GM19240 (cell line): ENCODE results near the gene KRTAP7-1.

ENCODE experiments used
- DNase-seq: peaks from one replicate; pipeline ENCODE4 v3.0.0; 2011; ENCODE audit warnings: low spot score; ENCODE audit not compliant: insufficient read length

Gene KRTAP7-1, protein sequence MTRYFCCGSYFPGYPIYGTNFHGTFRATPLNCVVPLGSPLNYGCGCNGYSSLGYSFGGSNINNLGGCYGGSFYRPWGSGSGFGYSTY

DNA sequence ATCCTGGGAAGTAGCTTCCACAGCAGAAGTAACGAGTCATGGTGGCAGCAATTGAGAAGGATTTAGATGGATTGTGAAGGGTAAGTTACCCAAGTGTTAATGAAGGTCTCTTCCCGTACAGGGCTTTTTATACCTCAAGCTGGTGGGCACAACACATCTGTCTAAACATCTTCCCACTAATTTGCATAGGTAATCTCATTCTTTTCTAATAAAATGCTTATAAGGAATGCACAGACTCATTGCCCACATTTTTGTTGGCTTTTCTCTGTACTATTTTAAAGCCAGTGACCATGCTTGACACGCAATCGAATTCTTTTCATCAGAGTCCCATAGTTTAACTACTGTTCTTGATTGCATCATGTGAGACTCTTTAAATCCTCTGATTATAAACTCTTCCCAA, at the start of gene KRTAP7-1:
KRTAP7-1 (minus strand) TSS at position 101 of the 400 bp plus-strand sequence; CDS start at position 40, 61 bp downstream.
- no peak for DNase-seq

DNA sequence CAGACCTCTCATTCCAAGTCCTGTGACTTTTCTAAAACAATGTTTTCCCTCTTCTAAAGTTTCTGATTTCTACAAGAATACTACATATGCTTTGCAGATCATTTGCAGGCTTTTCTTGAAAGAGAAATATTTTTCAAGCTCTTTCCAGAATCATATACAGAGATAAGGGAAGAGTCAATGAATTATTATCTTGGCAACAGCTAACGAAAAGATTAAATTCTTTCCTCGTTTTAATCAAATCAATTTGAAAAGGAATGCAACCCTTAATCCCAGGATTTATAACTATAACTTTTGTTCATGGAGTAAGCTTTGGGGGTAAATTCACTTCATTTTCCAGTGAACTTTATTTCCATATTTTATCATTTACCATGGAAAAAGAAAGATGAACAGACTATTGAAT, 45.0 kb upstream of the KRTAP7-1 start:
- no peak for DNase-seq

DNA sequence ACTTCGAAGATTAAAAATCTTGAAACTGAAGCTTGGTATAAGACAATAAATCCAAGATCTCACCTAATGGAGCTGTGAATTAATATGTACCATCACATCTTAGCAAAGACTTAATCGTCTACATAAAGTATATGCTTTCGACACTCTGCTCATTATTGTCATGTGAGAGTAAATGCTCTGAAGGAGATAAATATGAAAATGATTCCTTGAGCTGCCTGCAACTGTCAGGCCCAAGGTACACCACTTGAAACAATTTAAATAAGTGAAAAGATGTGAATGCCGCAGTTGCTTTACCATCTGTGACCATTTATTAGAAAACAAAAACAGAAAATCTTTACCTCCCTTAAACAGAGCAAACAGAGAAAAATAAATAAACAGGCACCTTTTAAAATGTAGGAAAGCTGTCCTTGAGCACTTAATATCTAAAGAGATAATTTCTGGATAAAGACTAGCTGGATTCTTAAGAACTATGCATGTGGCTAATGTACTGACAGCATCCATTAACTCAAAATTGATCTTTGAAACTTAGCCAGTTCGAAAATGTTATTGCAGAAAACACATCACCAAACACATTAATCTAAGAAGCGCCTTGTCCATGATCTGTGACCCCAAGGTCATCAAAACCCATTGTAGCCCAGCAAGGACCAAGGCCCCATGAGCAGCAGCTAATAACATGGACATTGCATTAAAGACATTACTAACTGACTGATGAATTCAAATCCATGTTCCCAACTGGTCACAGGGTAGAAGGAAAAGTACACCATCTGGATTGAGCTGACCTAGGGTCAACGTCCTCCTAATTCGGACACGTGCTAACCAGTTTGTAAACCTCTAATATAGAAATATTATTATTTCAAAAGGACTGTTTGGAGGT, 18.3 kb upstream of the KRTAP7-1 start:
- DNase-seq: no peak

DNA sequence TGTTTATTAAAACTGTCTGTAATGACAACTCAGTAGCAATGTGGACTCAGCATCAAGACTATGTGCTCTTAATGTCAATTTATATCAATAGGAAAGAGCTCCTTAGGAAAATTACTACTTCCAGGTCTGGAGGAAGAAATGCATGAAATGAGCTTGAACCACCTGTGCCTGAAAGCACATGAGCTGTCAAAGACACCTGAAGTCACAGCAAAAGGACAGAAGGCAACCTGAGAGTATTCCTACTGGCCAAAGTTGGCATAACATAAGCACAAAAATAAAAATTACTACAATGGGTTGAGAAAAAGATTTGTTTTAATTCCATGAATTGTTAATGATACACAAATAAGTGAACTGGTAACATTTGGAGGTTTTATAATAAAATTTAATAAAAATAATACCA, 13.4 kb upstream of the KRTAP7-1 start:
- DNase-seq: no peak

DNA sequence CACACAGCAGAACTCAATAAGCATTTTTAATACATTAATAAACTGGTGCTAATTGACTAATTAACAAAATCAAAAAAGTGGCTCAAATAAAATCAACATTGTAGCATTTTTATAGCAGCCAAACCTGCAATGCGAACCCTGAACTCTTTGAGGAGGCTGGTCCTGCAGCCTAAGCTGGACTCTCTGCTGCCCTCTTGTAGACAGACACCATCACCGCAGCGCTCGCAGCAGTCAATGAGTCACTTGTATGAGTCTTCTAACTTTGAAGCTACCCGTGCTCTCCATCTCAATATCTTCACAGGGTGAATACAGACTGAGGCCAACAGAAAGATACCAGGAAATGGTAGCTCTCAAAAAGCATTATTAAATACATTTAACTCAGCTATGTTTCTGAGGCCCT, 9.7 kb upstream of the KRTAP7-1 start:
- DNase-seq: no peak

DNA sequence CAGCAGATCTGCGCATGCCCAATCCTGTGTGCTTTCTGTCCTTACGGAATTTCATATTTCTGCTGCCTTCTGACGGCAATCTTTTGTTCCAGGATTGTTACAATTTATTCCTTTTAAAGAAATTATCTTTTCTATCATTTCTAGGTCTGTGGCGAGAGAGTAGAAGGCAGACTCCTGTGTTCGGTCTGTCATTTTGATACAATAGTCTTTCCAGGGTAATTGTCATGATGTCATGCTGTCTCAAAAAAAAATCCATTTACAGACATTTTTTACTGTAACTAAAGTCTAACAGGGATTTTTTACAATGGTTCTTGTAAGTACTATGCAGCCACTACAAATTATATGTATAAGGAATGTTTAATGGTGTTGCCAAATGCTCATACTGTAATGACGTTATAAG, 9.0 kb upstream of the KRTAP7-1 start:
- no peak for DNase-seq

DNA sequence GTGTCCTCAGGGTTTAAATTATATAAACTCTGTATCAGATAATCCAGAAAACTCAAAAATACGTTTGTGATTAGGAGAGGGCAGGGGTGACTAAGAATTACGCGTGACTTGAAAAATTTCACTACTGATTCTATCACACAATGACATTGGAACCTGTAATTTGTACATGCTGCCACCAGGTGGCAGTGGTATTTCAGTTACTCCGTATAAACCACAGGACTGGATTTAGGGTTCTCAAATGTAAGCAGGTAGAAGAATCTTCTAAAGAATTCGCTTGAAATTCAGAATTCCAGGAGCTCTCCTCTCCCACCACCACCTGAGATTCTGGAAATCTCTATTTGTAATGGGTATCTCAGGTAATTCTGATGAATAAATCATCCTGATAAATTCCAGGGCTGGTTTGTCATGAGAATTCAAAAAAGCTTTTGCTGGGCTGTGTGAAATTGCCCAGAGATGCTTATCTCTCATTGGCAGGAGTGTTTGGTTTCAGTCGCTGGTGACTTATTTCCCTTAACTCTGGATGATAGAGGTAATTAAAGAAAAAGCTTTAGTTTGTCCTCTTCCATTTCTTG, 1.7 kb upstream of the KRTAP7-1 start:
- DNase-seq: no peak

DNA sequence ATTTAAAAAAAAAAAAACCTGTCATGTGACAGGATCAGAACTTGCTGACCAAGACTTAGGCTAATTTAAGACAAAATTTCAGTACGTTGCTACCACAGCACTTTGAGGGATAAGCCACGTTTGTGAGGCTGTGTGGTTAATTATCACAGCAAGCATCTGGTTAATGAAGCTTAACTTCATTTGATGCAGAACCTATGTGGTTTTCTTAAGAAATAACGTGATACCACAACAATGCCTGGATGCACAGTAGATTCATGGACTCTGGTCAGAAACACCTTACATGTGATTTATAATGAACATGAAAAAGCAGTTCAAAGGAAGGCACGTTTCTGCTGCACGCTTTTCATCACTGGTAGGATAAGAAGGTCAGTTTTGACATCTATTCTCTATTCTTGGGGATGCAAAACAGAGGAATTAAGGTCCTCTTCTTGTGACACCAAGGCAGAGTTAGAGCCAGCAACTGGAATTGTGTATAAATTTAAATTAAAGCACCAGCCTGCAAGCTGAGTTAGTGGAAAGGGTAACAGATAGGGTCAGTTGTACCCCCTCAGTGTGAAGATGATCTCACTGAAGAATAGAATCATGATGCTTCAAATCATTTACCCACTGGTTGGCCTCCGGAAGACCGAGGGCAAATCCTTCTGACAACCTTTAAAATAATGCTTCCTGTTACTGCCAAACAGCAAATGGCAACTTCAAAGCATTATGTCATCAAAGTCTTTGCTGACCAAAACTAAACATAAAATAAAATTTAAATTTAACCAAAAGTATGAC, 10.5 kb downstream of the KRTAP7-1 start:
- DNase-seq: no peak

DNA sequence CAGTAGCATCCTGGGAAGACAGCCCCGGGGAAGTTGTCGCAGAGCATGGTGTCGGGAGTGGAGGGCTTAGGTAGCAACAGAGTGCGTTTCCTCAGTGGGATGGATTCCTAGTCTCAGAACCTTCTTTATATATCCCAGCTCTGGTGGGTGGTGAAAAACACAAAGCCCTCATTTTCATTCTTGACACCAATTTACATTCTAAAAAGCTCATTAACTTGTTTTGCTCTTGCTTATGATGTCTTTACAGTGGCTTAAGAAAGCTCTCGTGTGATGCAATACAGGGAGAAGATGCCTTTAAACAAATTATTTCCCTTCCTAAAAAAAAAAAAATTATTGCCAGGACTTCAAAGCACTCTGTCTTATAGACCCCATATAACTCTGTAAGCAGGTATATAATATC, 16.4 kb downstream of the KRTAP7-1 start, which contains the start of gene KRTAP8-1:
KRTAP8-1 (minus strand) TSS at position 101 of the 400 bp plus-strand sequence; CDS start at position 47, 54 bp downstream.
- no peak for DNase-seq

DNA sequence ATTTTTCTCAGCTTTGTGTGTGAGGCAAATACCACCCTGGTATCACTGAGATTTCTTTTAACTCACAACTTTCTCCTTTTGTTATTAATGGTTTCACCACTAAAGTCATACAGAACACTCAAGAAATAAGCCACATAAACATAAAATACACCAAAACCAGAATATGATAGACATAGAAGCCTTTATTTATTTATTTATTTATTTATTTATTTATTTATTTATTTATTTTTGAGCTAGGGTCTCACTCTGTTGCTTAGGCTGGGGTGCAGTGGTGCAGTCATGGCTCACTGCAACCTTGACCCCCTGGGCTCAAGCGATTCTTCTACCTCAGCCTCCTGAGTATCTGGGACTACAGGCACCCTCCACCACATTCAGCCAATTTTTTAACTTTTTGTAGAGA, 29.0 kb downstream of the KRTAP7-1 start:
- no peak for DNase-seq

DNA sequence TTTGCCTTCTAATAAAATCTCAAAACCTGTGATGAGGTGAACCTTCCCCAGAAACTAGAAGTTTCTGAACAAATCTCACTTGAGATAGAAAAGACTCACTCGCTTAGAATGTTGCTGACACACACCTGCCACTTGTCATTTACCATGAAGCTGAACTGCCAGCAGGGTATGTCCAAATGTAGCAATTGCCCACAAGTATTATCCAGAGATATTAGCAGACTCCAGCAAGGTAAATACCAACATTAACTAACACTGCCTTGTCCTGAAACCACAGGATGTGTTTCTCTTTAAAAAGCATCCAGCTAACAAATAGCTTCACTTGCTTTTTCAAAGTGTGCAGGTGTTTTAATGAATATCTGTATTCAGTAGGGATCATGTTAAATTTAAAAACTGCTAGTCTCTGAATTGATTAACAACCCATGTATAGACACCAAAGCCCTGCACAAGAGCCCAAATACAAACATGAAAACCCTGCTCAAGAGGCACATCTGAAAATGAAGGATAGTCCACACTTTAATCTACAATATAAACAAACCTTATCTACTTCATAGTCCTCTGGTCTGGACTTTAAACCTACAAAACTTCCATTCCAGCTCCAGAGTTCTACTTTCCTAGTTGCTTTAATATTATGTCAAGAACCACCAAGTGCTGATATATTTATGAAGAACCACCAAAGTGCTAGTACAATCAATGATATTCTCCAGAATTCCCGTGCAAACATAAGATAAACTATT, 35.8 kb downstream of the KRTAP7-1 start:
- DNase-seq: no peak

DNA sequence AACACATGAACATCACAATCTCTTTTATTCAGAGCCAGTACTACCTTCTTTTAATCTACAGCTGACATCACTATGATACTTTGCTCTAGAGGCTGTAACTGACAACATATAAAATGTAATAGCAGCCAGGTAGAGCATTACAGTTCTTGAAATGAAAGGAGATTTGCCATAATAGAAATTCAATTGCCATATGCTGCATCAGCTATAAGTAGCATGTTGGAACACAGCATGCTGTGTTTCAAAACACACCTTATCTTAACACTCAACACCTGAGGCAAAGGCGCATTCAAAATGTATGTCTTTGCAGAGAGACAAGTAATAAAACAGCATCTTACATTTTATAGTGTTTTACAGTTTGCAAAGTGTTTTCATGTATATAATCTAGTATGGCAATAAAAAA, 50.3 kb downstream of the KRTAP7-1 start:
- DNase-seq: no peak
